AG04449 (cell line): ENCODE measurements around the gene PLEKHD1.
"Not testable (repeated sequence)": the region's sequence is repeated elsewhere in the genome, so short reads cannot be mapped to it uniquely, and the experiment has no call there.

Experiments
- CTCF ChIA-PET: fragments of 350-600 bp; formaldehyde crosslinking; extraction: SDS; loops from one replicate; lab custom pipeline; 2021; ENCODE audit warnings: antibody characterized with exemption; lab: Yijun Ruan, JAX
- POLR2A ChIA-PET: fragments of 400-600, 350-600 bp; formaldehyde crosslinking; extraction: SDS; loops from one replicate; lab custom pipeline; 2020; ENCODE audit warnings: antibody characterized with exemption, inconsistent platforms; lab: Yijun Ruan, JAX
- DNase-seq: peaks from one replicate; pipeline ENCODE4 v3.0.0-alpha.2; 2010; ENCODE audit warnings: low read depth, low spot score
- H3K4me3 ChIP-seq: 2 replicates; pipeline ENCODE4 v1.5.1; 2011; ENCODE audit warnings: low read depth, mild to moderate bottlenecking, control low read depth, low read length
- TF ChIP-seq, protein P1 (sequence below): IDR thresholded peaks from one replicate; pipeline ENCODE4 v1.5.1; 2011; ENCODE audit warnings: mild to moderate bottlenecking, moderate library complexity, low read length, control low read depth, inconsistent platforms; ENCODE audit not compliant: insufficient read depth; ENCODE audit errors: missing control alignments

Gene PLEKHD1

DNA sequence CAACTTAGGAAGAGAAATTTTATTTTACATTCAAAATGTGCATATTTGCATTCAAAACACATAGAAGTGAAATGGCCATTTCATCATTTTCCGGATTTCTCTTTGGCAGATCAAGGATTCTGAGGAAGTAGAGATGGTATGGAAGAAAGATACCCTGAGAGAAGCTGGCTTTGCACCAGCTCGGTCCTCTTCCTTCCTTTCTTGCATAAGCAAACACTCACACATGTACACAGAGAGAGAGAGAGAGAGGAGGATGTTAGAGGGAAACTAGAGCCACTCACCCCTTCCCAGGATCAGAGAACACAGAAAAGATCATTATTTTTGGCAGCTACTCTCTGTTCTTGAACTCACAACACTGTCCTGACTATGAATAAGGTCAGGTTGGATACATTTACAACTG, 15.6 kb upstream of the PLEKHD1 start:
- H3K4me3 ChIP-seq, result no peak overlapping the region
- DNase-seq, result no peak
- CTCF ChIA-PET, result no interaction called here
- POLR2A ChIA-PET, result interaction anchor here (0.6 kb wide), 1 partner anchor 46 kb away, joined by 3 read pairs; no protein-coding TSS in a partner anchor
- TF ChIP-seq, protein P1, sequence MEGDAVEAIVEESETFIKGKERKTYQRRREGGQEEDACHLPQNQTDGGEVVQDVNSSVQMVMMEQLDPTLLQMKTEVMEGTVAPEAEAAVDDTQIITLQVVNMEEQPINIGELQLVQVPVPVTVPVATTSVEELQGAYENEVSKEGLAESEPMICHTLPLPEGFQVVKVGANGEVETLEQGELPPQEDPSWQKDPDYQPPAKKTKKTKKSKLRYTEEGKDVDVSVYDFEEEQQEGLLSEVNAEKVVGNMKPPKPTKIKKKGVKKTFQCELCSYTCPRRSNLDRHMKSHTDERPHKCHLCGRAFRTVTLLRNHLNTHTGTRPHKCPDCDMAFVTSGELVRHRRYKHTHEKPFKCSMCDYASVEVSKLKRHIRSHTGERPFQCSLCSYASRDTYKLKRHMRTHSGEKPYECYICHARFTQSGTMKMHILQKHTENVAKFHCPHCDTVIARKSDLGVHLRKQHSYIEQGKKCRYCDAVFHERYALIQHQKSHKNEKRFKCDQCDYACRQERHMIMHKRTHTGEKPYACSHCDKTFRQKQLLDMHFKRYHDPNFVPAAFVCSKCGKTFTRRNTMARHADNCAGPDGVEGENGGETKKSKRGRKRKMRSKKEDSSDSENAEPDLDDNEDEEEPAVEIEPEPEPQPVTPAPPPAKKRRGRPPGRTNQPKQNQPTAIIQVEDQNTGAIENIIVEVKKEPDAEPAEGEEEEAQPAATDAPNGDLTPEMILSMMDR, result no peak

DNA sequence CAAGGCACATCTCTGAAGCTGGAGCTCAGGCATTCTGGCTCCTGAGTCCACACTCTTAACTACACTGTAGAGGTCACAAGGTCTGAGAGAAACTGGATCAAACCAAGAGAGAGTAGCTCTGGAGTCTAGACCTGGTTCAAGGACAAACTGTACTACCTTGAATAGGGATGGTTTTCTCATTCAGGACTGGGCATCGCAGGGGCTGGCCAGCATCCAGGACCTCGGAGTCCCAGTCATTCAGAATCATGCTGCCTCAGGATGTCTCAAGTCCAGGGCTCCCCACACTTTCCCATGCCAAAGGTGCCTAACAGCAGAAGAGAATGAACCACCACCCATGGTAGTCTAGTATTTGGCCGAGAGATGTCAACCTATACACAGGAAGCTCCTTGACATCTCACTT, 13.1 kb upstream of the PLEKHD1 start:
- TF ChIP-seq, protein P1, result no peak
- POLR2A ChIA-PET, result no interaction called here
- no peak overlapping the region for H3K4me3 ChIP-seq
- DNase-seq, result no peak
- CTCF ChIA-PET, result interaction anchor here (1.0 to 2.2 kb wide), 3 partner anchors 9 to 113 kb away, joined by 5 to 10 read pairs (median 5); no protein-coding TSS in a partner anchor

DNA sequence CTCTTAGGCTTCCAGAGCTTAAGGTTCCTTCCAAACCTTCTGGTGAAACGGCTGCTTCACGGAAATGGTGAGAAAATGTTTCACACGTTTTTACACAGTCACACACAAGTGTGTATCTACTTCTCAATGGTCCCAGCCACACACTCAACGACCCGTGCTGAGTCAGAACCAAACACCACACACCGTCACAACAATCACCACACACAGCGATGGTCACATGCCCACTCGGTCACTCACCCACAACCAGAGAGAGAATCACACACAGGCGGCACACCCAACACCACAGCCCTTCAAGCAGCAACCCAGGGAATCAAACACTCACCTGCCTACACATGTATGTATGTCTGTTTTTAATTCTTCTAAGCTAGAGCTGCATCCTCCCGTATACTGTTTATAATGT, 12.6 kb upstream of the PLEKHD1 start:
- H3K4me3 ChIP-seq, result no peak overlapping the region
- TF ChIP-seq, protein P1, result no peak
- POLR2A ChIA-PET, result no interaction called here
- no peak for DNase-seq
- CTCF ChIA-PET, result interaction anchor here (1.0 to 2.2 kb wide), 3 partner anchors 10 to 113 kb away, joined by 5 to 10 read pairs (median 5); no protein-coding TSS in a partner anchor

DNA sequence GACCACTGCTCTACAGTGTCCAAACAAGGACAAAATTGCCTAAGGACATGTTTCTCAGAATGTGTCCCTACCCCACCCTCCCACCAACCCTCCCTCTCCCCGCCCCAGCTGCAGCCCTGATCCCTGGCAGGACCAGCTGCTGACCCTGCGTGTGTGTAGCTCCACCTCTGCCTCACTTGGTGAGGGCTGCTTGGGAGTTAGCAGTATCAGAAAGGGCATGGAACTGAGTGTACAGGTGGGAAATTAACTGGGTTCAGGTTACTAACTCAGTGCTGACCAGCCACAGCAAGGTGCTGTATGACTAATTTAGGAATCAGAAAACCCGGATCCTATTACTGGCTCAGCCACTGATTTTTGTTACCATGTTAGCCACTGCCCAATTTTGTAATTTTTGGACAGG, 11.3 kb upstream of the PLEKHD1 start:
- TF ChIP-seq, protein P1, result no peak
- ChIA-PET POLR2A (no interaction called here), CTCF (interaction anchor here (1.5 kb wide), 1 partner anchor 9 kb away, joined by 3 read pairs; no protein-coding TSS in a partner anchor)
- H3K4me3 ChIP-seq, result no peak overlapping the region
- DNase-seq, result no peak

DNA sequence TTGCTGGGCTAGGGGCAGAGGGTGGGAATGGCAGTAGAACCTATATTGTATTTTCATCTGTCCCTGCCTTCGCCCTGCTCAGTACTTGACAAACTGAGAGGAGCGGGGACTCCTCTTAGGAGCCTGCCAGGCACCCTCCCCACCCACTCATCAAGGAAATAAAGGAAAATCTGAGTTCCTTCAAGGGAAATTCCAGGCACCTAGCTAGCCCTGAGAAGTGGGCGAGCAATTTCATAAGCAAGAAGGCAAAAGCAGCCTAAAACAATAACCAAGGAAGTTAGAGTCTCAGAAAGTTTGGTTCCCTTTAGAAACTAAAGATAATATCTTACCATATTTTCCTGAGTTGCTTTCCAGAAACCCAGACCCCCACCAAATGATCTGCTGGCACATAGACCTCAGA, 10.6 kb upstream of the PLEKHD1 start:
- no peak for DNase-seq
- POLR2A ChIA-PET, result no interaction called here
- no peak overlapping the region for H3K4me3 ChIP-seq
- TF ChIP-seq, protein P1, result no peak
- CTCF ChIA-PET, result interaction anchor here (1.3 to 3.0 kb wide), 4 partner anchors 8 to 232 kb away, joined by 3 to 15 read pairs (median 8); no protein-coding TSS in a partner anchor

DNA sequence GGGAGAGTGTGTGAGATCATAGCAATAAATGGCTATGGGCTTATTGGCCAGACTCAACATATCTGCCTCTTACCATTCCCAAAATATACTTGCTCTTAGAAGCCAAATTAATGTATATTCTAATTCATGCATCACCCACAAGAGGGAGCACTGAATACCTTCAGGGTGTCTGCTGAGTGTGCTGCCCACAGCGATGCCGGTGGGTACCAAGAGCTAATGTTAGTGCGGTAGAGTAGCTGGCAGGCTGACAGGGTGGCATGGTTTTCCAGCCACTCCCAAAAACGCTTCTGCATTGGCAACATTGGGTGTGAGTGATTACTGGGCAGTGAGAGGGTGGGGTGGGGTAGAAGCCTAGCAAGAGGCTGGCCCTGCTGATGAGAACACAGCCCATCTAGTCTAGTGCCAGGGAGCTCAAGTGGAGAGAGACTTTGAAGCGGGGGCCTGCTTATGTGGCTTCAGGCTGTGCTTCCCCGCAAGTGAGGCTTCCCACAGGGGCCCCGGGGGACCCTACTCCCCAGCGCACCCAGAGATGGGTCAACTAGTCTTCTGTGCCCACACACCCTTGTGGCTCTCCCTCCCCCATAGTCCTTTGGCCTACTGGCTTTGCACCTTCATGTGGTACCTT, 9.2 kb upstream of the PLEKHD1 start:
- ChIA-PET POLR2A (no interaction called here), CTCF (interaction anchor here (0.9 to 3.0 kb wide), 7 partner anchors 11 to 233 kb away, joined by 3 to 15 read pairs (median 3); no protein-coding TSS in a partner anchor)
- TF ChIP-seq, protein P1, result no peak
- DNase-seq, result no peak
- H3K4me3 ChIP-seq, result no peak overlapping the region

DNA sequence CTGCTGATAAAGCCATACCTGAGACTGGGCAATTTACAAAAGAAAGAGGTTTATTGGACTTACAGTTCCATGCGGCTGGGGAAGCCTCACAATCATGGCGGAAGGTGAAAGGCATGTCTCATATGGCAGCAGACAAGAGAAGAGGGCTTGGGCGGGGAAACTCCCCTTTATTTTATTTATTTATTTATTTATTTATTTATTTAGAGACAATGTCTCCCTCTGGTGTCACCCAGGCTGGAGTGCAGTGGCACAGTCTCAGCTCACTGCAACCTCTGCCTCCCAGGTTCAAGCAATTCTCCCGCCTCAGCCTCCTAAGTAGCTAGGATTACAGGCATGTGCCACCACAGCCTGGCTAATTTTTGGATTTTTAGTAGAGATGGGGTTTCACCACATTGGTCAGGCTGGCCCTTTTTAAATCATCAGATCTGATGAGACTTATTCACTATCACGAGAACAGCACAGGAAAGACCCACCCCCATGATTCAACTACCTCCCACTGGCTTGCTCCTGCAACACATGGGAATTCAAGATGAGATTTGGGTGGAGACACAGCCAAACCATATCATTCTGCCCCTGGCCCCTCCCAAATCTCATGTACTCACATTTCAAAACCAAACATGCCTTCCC, 7.6 kb upstream of the PLEKHD1 start:
- H3K4me3 ChIP-seq, DNase-seq, POLR2A ChIA-PET: not testable (repeated sequence)
- CTCF ChIA-PET, result interaction anchor here (1.1 to 3.0 kb wide), 3 partner anchors 10 to 235 kb away, joined by 3 to 15 read pairs (median 3); no protein-coding TSS in a partner anchor

DNA sequence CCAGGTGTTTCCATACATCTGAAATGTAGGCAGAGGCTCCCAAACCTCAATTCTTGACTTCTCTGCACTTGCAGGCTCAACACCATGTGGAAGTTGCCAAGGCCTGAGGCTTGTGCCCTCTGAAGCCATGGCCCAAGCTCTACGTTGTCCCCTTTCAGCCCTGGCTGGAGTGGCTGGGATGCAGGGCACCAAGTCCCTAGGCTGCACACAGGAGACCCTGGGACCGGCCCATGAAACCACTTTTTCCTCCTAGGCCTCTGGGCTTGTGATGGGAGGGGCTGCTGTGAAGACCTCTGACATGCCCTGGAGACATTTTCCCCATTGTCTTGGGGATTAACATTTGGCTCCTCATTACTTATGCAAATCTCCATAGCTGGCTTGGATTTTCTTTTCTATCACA, 6.5 kb upstream of the PLEKHD1 start:
- DNase-seq, H3K4me3 ChIP-seq, POLR2A ChIA-PET: not testable (repeated sequence)
- CTCF ChIA-PET, result interaction anchor here (1.1 kb wide), 1 partner anchor 235 kb away, joined by 3 read pairs; no protein-coding TSS in a partner anchor
